Measurements from ENCODE around the gene TMEM175. TPM values are rescaled to one million over a fixed set of nuclear protein-coding genes. Genes with fewer than 3 reads are reported as not detected.

The TMEM175 gene
- total RNA-seq, 1 experiment from 2014 or later: 15.1 TPM

DNA sequence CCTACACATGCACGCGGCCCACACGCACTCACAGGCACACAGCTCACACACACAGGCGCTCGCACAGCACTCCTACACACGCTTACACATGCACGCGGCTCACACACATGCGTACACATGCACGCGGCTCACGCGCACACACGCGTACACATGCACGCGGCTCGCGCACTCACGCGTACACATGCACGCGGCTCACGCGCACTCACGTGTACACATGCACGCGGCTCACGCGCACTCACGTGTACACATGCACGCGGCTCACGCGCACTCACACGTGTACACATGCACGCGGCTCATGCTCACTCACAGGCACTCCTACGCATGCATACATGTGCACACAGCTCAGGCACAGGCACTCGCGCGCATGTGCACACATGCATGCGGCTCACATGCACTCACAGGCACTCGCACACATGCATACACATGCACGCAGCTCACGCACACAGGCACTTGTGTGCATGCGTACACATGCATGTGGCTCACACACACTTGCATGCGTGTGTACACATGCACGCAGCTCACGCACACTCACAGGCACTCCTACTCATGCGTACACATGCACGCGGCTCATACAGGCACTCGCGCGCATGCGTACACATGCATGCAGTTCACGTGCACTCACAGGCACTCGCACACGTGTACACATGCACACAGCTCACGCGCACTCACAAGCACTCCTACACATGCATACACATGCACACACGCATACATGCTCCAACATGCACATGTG is 45.1 kb upstream of the TMEM175 start:
- Histone ChIP-seq H4K20me1 (ENCODE audit: insufficient read depth, low read depth, low read length) (no peaks in the 10 kb centered on the region), H2AFZ (ENCODE audit: low read length) (no peak overlapping the region), H3K9ac (ENCODE audit: low read length) (no peak overlapping the region), H3K27me3 (ENCODE audit: low read length) (no peaks in the 10 kb centered on the region), H3K9me3 (ENCODE audit: low read length) (no peaks in the 10 kb centered on the region), H3K27ac (ENCODE audit: low read length) (no peak overlapping the region), H3K36me3 (ENCODE audit: insufficient read depth, low read length) (no peaks in the 10 kb centered on the region), H3K9me2 (replicated peaks; ENCODE audit: insufficient read depth, low read length) (no peaks in the 10 kb centered on the region), H3K79me2 (ENCODE audit: low read length) (no peaks in the 10 kb centered on the region), H3K4me3 (ENCODE audit: low read length) (no peak overlapping the region), H3K4me2 (ENCODE audit: low read depth, low read length, poor library complexity, severe bottlenecking) (no peak overlapping the region), H3K4me1 (ENCODE audit: low read length) (no peaks in the 10 kb centered on the region)
- DNase-seq: no peak

DNA sequence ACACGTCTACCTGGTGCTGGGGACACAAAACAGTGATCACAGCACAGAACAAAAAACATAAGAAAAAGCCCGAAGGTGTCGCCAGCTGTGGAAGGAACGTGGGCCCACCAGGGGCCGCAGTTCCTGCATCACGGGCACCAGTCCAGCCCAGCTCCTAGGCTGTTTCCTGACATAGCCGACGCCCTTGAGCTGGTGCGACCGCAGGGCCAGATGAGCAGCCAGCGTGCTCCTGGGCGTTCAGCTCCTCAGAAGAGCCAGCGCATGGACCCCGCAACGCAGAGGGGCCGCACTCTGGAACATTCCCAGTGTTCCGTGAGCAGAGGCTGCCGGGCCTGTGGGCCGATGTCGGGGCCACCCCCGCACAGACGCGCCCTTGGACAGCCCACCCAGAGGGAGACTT is 44.2 kb upstream of the TMEM175 start:
- Histone ChIP-seq H3K79me2 (ENCODE audit: low read length) (no peaks in the 10 kb centered on the region), H3K36me3 (ENCODE audit: insufficient read depth, low read length) (no peaks in the 10 kb centered on the region), H4K20me1 (ENCODE audit: insufficient read depth, low read depth, low read length) (no peaks in the 10 kb centered on the region), H3K4me3 (ENCODE audit: low read length) (no peak overlapping the region), H2AFZ (ENCODE audit: low read length) (no peak overlapping the region), H3K9me2 (replicated peaks; ENCODE audit: insufficient read depth, low read length) (no peaks in the 10 kb centered on the region), H3K9ac (ENCODE audit: low read length) (no peak overlapping the region), H3K27me3 (ENCODE audit: low read length) (no peaks in the 10 kb centered on the region), H3K4me1 (ENCODE audit: low read length) (no peaks in the 10 kb centered on the region), H3K9me3 (ENCODE audit: low read length) (no peaks in the 10 kb centered on the region), H3K4me2 (ENCODE audit: low read depth, low read length, poor library complexity, severe bottlenecking) (no peak overlapping the region), H3K27ac (ENCODE audit: low read length) (no peak overlapping the region)
- DNase-seq: no peak

DNA sequence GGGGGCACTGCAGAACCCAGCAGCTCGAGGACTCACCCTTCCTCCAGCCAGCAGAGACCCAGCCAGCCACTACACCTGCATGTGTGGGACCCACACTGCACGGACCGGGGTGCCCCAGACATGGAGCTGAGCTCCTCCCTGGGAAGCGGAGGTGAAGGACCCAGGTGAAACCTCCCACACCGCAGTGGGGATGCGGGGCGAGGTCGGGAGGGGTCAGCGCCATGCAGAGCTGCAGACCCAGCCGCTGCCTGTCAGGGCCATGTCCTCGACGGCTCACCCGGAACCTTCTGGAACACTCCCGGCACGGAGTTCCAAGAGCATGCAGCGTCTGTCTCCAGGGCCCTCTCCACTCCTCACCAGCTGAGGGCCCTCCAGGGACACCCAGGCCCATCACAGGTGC is 42.7 kb upstream of the TMEM175 start:
- Histone ChIP-seq H3K4me3 (ENCODE audit: low read length) (no peak overlapping the region), H2AFZ (ENCODE audit: low read length) (no peak overlapping the region), H3K36me3 (ENCODE audit: insufficient read depth, low read length) (no peaks in the 10 kb centered on the region), H3K9me2 (replicated peaks; ENCODE audit: insufficient read depth, low read length) (no peaks in the 10 kb centered on the region), H3K4me2 (ENCODE audit: low read depth, low read length, poor library complexity, severe bottlenecking) (no peak overlapping the region), H3K9ac (ENCODE audit: low read length) (no peak overlapping the region), H3K79me2 (ENCODE audit: low read length) (no peaks in the 10 kb centered on the region), H4K20me1 (ENCODE audit: insufficient read depth, low read depth, low read length) (no peaks in the 10 kb centered on the region), H3K4me1 (ENCODE audit: low read length) (no peaks in the 10 kb centered on the region), H3K9me3 (ENCODE audit: low read length) (no peaks in the 10 kb centered on the region), H3K27ac (ENCODE audit: low read length) (no peak overlapping the region), H3K27me3 (ENCODE audit: low read length) (no peaks in the 10 kb centered on the region)
- no peak for DNase-seq

DNA sequence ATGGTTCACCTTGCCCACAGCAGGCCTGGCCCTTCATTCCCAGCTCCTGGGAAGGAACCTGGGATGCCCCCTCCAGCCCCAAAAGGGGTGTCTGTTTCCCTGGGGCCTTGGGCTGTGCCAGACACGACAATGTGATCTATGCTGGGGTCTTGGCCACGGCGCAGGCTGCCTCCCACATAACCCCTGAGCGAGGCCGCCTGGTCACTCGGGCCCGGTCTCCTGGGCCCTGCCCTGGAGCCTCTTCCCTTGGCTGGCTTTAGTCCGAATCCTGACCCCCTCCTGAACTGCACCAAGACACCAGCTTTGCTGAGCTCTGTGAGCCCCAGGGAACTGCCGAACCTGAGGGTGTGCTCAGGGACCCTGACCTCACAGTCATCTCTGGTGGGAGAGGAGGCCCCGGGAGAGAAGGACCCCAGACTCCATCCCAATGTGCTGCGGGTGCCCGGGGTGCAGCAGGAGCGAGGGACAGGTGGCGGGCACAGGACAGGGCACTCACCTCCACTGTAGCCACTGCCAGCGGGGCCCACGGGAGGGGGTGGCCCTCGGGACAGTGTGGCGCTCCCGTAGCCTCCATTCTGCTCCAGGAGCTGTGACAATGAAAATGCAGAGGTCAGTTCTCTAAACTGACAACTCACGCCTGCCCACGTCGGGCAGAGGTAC is 42.1 kb upstream of the TMEM175 start:
- no peaks in the 10 kb centered on the region for H3K79me2 ChIP-seq (ENCODE audit: low read length)
- H4K20me1 ChIP-seq (ENCODE audit: insufficient read depth, low read depth, low read length): no peaks in the 10 kb centered on the region
- no peak overlapping the region for H3K4me3 ChIP-seq (ENCODE audit: low read length)
- no peaks in the 10 kb centered on the region for H3K36me3 ChIP-seq (ENCODE audit: insufficient read depth, low read length)
- H3K9me3 ChIP-seq (ENCODE audit: low read length): no peaks in the 10 kb centered on the region
- H3K27me3 ChIP-seq (ENCODE audit: low read length): no peaks in the 10 kb centered on the region
- no peak overlapping the region for H2AFZ ChIP-seq (ENCODE audit: low read length)
- DNase-seq: no peak
- no peak overlapping the region for H3K27ac ChIP-seq (ENCODE audit: low read length)
- H3K9ac ChIP-seq (ENCODE audit: low read length): no peak overlapping the region
- H3K4me1 ChIP-seq (ENCODE audit: low read length): no peaks in the 10 kb centered on the region
- no peak overlapping the region for H3K4me2 ChIP-seq (ENCODE audit: low read depth, low read length, poor library complexity, severe bottlenecking)
- no peaks in the 10 kb centered on the region for H3K9me2 ChIP-seq (replicated peaks; ENCODE audit: insufficient read depth, low read length)

DNA sequence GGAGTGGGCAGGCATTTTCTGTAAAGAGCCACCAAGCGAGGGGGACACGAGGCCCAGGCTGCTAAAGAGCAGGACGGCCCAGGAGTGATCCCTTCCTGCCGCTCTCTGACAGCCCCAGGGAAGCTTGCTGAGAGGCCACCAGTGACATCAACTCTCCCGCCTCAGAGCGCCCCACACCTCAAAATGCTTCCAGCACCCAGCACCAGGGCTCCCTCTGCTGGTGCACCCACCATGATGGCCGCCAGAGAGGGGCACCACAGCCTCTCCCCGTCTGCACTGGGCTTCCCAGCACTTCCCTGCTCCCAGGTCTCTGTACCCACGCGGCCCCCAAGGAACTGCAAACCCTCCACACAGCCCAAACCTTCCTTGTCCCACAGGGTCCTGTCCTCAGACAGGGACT is 40.5 kb upstream of the TMEM175 start:
- H2AFZ ChIP-seq (ENCODE audit: low read length): no peak overlapping the region
- peaks cover 4% of the 10 kb centered on the region; the same call in 1 of the 2 replicates for H3K36me3 ChIP-seq (ENCODE audit: insufficient read depth, low read length)
- H3K4me3 ChIP-seq (ENCODE audit: low read length): no peak overlapping the region
- H3K27me3 ChIP-seq (ENCODE audit: low read length): no peaks in the 10 kb centered on the region
- H4K20me1 ChIP-seq (ENCODE audit: insufficient read depth, low read depth, low read length): no peaks in the 10 kb centered on the region
- H3K4me1 ChIP-seq (ENCODE audit: low read length): no peaks in the 10 kb centered on the region
- H3K9ac ChIP-seq (ENCODE audit: low read length): no peak overlapping the region
- DNase-seq: peak; percentile 73
- H3K4me2 ChIP-seq (ENCODE audit: low read depth, low read length, poor library complexity, severe bottlenecking): no peak overlapping the region
- no peaks in the 10 kb centered on the region for H3K9me3 ChIP-seq (ENCODE audit: low read length)
- no peaks in the 10 kb centered on the region for H3K79me2 ChIP-seq (ENCODE audit: low read length)
- H3K27ac ChIP-seq (ENCODE audit: low read length): no peak overlapping the region
- no peaks in the 10 kb centered on the region for H3K9me2 ChIP-seq (replicated peaks; ENCODE audit: insufficient read depth, low read length)

DNA sequence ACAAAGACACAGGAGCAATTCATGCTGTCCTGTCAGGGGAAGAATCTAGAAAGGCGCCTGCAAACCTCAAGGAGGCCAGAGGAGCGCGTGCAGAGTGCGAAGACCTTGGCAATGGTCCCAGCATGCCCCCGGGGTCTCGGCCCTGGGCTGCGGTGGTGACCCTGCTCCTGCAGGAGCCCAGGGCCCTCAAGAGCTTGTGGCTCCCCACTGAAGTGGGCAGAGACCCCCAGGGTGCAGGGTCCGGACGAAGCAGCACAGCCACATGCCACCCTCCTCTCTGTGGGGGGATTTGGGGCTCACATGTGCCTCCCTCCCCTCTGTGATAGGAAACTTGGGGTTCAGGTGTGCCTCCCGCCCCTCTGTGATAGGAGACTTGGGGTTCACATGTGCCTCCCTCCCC is 39.5 kb upstream of the TMEM175 start:
- no peaks in the 10 kb centered on the region for H3K79me2 ChIP-seq (ENCODE audit: low read length)
- no peak overlapping the region for H2AFZ ChIP-seq (ENCODE audit: low read length)
- H4K20me1 ChIP-seq (ENCODE audit: insufficient read depth, low read depth, low read length): no peaks in the 10 kb centered on the region
- peaks cover 5% of the 10 kb centered on the region; the same call in 1 of the 2 replicates for H3K36me3 ChIP-seq (ENCODE audit: insufficient read depth, low read length)
- no peak overlapping the region for H3K9ac ChIP-seq (ENCODE audit: low read length)
- H3K9me3 ChIP-seq (ENCODE audit: low read length): no peaks in the 10 kb centered on the region
- H3K27ac ChIP-seq (ENCODE audit: low read length): no peak overlapping the region
- no peak overlapping the region for H3K4me3 ChIP-seq (ENCODE audit: low read length)
- H3K4me2 ChIP-seq (ENCODE audit: low read depth, low read length, poor library complexity, severe bottlenecking): no peak overlapping the region
- H3K9me2 ChIP-seq (replicated peaks; ENCODE audit: insufficient read depth, low read length): no peaks in the 10 kb centered on the region
- no peak for DNase-seq
- H3K4me1 ChIP-seq (ENCODE audit: low read length): no peaks in the 10 kb centered on the region
- H3K27me3 ChIP-seq (ENCODE audit: low read length): no peaks in the 10 kb centered on the region

DNA sequence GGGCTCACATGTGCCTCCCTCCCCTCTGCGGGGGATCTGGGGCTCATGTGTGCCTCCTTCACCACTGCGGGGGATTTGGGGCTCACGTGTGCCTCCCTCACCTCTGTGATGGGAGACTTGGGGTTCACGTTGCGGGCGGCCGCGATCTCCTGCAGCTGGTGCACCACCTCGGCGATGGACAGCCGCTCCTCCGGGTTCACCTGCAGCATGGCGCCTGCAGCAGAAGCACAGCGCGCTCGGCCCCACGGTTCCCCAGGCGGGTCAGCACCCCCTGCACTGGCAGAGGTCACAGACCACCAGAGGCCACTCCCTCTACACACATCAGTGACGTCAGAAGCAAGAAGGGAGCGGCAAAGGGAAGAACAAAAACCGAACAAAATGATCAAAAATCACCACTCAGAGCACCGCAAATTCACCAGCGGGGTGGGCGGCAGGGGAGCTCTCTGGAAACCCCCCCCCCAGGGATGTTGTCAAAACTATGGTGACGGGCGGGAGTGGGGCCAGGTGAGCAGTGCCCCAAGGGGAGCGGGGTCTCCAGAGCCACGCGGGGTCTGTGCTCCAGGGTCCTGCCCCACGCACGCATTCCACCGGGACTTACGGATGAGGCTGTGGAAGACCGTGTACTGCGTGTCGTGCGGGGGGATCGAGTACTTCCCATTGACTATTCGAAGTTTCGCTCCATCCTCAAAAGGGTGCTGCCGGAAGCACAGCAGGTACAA is 38.8 kb upstream of the TMEM175 start:
- Histone ChIP-seq H3K9me3 (ENCODE audit: low read length) (no peaks in the 10 kb centered on the region), H3K27ac (ENCODE audit: low read length) (no peak overlapping the region), H3K9me2 (replicated peaks; ENCODE audit: insufficient read depth, low read length) (no peaks in the 10 kb centered on the region), H2AFZ (ENCODE audit: low read length) (no peak overlapping the region), H3K27me3 (ENCODE audit: low read length) (no peaks in the 10 kb centered on the region), H3K4me1 (ENCODE audit: low read length) (no peaks in the 10 kb centered on the region), H3K9ac (ENCODE audit: low read length) (no peak overlapping the region), H3K36me3 (ENCODE audit: insufficient read depth, low read length) (peaks cover 5% of the 10 kb centered on the region; the same call in 1 of the 2 replicates), H3K79me2 (ENCODE audit: low read length) (no peaks in the 10 kb centered on the region), H3K4me2 (ENCODE audit: low read depth, low read length, poor library complexity, severe bottlenecking) (no peak overlapping the region), H3K4me3 (ENCODE audit: low read length) (no peak overlapping the region), H4K20me1 (ENCODE audit: insufficient read depth, low read depth, low read length) (0 out of 2 replicates have a peak, but pooled peaks cover 2% of the 10 kb centered on the region)
- DNase-seq: no peak

DNA sequence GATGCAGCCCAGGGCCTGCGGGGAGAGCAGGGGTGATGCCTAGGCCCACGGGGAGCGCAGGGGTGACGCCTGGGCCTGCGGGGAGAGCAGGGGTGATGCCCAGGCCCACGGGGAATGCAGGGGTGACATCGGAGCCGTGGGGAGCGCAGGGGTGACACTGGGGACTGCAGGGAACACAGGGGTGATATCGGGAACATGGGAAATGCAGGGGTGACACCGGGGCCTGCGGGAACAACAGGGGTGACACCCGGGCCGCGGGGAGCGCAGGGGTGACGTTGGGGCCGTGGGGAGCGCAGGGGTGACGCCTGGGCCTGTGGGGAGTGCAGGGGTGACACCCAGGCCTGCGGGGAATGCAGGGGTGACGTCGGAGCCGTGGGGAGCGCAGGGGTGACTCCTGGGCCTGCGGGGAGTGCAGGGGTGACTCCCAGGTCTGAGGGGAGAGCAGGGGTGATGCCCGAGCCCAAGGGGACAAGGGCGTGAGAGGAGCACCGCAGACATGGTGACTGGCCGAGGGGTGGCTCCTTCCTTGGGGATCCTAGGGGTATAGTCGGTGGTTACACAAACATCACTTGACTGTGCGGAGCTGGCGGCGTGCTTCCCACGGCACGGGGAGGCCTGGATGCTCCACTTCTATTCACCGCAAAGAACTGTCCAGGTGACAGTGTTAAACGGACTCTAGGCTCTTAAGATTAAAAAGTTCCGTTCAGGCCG is 38.1 kb upstream of the TMEM175 start:
- no peaks in the 10 kb centered on the region for H3K27me3 ChIP-seq (ENCODE audit: low read length)
- H3K9me3 ChIP-seq (ENCODE audit: low read length): no peaks in the 10 kb centered on the region
- no peak overlapping the region for H3K4me2 ChIP-seq (ENCODE audit: low read depth, low read length, poor library complexity, severe bottlenecking)
- H2AFZ ChIP-seq (ENCODE audit: low read length): no peak overlapping the region
- H3K9ac ChIP-seq (ENCODE audit: low read length): no peak overlapping the region
- no peak for DNase-seq
- H3K4me1 ChIP-seq (ENCODE audit: low read length): no peaks in the 10 kb centered on the region
- no peak overlapping the region for H3K4me3 ChIP-seq (ENCODE audit: low read length)
- H3K36me3 ChIP-seq (ENCODE audit: insufficient read depth, low read length): peaks cover 5% of the 10 kb centered on the region; the same call in 1 of the 2 replicates
- H4K20me1 ChIP-seq (ENCODE audit: insufficient read depth, low read depth, low read length): 0 out of 2 replicates have a peak, but pooled peaks cover 2% of the 10 kb centered on the region
- H3K9me2 ChIP-seq (replicated peaks; ENCODE audit: insufficient read depth, low read length): no peaks in the 10 kb centered on the region
- no peak overlapping the region for H3K27ac ChIP-seq (ENCODE audit: low read length)
- H3K79me2 ChIP-seq (ENCODE audit: low read length): no peaks in the 10 kb centered on the region
